ENCODE data around the gene TSEN15. TPM values are rescaled to one million over a fixed set of nuclear protein-coding genes. Genes with fewer than 3 reads are reported as not detected.

The TSEN15 gene
- total RNA-seq, 2 donors from 2014 or later, result 13.3 to 18.5 TPM

- H3K9ac ChIP-seq (ENCODE audit: low read depth in 2 of 2, low read length in 2 of 2), result no peak overlapping the region
- no peak for DNase-seq
- no peak for TF ChIP-seq CTCF (IDR thresholded peaks at IDR 0.05)
- intact Hi-C loops (cut with DNase I), result no loop called here
- H3K4me1 ChIP-seq, result no peaks in the 10 kb centered on the region
- no peaks in the 10 kb centered on the region for H3K9me3 ChIP-seq
- no peak overlapping the region for H3K27ac ChIP-seq
- H3K36me3 ChIP-seq, result no peaks in the 10 kb centered on the region
- no peak overlapping the region for H3K4me3 ChIP-seq
- no peaks in the 10 kb centered on the region for H3K27me3 ChIP-seq
These were observed 894 bp upstream of the TSEN15 start for GRCh38 chr1:184050636-184051035.

- intact Hi-C loops (cut with DNase I), result no loop called here
- Histone ChIP-seq H3K4me3 (peak overlapping the region; percentile 89), H3K4me1 (no peaks in the 10 kb centered on the region), H3K36me3 (no peaks in the 10 kb centered on the region), H3K9ac (ENCODE audit: low read depth in 2 of 2, low read length in 2 of 2) (peak overlapping the region; percentile 66 to 70), H3K9me3 (no peaks in the 10 kb centered on the region), H3K27me3 (no peaks in the 10 kb centered on the region), H3K27ac (peak overlapping the region; percentile 67)
- no peak for DNase-seq
- no peak for TF ChIP-seq CTCF (IDR thresholded peaks at IDR 0.05)
These were observed 419 bp upstream of the TSEN15 start for GRCh38 chr1:184051138-184051484.

GRCh38 chr1:184052194-184052559 is 647 bp downstream of the TSEN15 start:
- intact Hi-C loops (cut with DNase I), result no loop called here
- DNase-seq, result no peak
- no peaks in the 10 kb centered on the region for H3K9me3 ChIP-seq
- H3K9ac ChIP-seq (ENCODE audit: low read depth in 2 of 2, low read length in 2 of 2), result peak overlapping the region; percentile 66 to 70
- no peaks in the 10 kb centered on the region for H3K4me1 ChIP-seq
- H3K4me3 ChIP-seq, result peak overlapping the region; percentile 89
- H3K27me3 ChIP-seq, result no peaks in the 10 kb centered on the region
- H3K36me3 ChIP-seq, result no peaks in the 10 kb centered on the region
- peak overlapping the region; percentile 67 for H3K27ac ChIP-seq
- no peak for TF ChIP-seq CTCF (IDR thresholded peaks at IDR 0.05)

GRCh38 chr1:184052750-184053149 is 1.2 kb downstream of the TSEN15 start:
- Histone ChIP-seq H3K9me3 (no peaks in the 10 kb centered on the region), H3K36me3 (no peaks in the 10 kb centered on the region), H3K27ac (no peak overlapping the region), H3K4me3 (no peak overlapping the region), H3K9ac (ENCODE audit: low read depth in 2 of 2, low read length in 2 of 2) (no peak overlapping the region), H3K4me1 (no peaks in the 10 kb centered on the region), H3K27me3 (no peaks in the 10 kb centered on the region)
- TF ChIP-seq CTCF (IDR thresholded peaks at IDR 0.05), result no peak
- intact Hi-C loops (cut with DNase I), result no loop called here
- DNase-seq, result no peak

GRCh38 chr1:184053881-184054280 is 2.4 kb downstream of the TSEN15 start:
- H3K36me3 ChIP-seq, result no peaks in the 10 kb centered on the region
- no peaks in the 10 kb centered on the region for H3K27me3 ChIP-seq
- H3K4me3 ChIP-seq, result no peak overlapping the region
- H3K27ac ChIP-seq, result no peak overlapping the region
- no peak for TF ChIP-seq CTCF (IDR thresholded peaks at IDR 0.05)
- no peak for DNase-seq
- H3K4me1 ChIP-seq, result no peaks in the 10 kb centered on the region
- intact Hi-C loops (cut with DNase I), result no loop called here
- no peak overlapping the region for H3K9ac ChIP-seq (ENCODE audit: low read depth in 2 of 2, low read length in 2 of 2)
- H3K9me3 ChIP-seq, result no peaks in the 10 kb centered on the region
